GM21390 (cell line): Measurements from ENCODE around the gene HK3.

Source experiments
- ATAC-seq: cut with Tn5 transposase; IDR thresholded peaks from one replicate; pipeline ENCODE4 v1.9.1; 2021; ENCODE audit not compliant: unreplicated experiment

HK3 gene

GRCh38 chr5:176899296-176899891, at the start of gene HK3:
Gene HK3, minus strand, starts transcription at chr5:176899346. Its CDS starts 3,187 bp downstream, at chr5:176896159.
- ATAC-seq, result no peak

GRCh38 chr5:176948458-176948857, 49.3 kb upstream of the HK3 start:
- ATAC-seq, result no peak

GRCh38 chr5:176947847-176948246, 48.7 kb upstream of the HK3 start:
- no peak for ATAC-seq

GRCh38 chr5:176944268-176944667, 45.1 kb upstream of the HK3 start:
- no peak for ATAC-seq

- ATAC-seq, result no peak
These were observed 44.7 kb upstream of the HK3 start for GRCh38 chr5:176943816-176944215.

- no peak for ATAC-seq
These were observed 42.8 kb upstream of the HK3 start for GRCh38 chr5:176941951-176942350.

GRCh38 chr5:176938472-176938871, 39.3 kb upstream of the HK3 start:
- no peak for ATAC-seq

- no peak for ATAC-seq
These were observed 35.9 kb upstream of the HK3 start for GRCh38 chr5:176935017-176935416.

GRCh38 chr5:176934309-176934930, 35.3 kb upstream of the HK3 start:
- no peak for ATAC-seq

- no peak for ATAC-seq
These were observed 30.5 kb upstream of the HK3 start for GRCh38 chr5:176929654-176930053.

- no peak for ATAC-seq
These were observed 28.4 kb upstream of the HK3 start for GRCh38 chr5:176927562-176927961.

GRCh38 chr5:176922817-176923216, 23.7 kb upstream of the HK3 start:
- ATAC-seq, result no peak

GRCh38 chr5:176921714-176922113, 22.6 kb upstream of the HK3 start:
- ATAC-seq, result no peak

GRCh38 chr5:176918613-176919012, 19.5 kb upstream of the HK3 start:
- ATAC-seq, result no peak

GRCh38 chr5:176916337-176916736, 17.2 kb upstream of the HK3 start:
- no peak for ATAC-seq

- no peak for ATAC-seq
These were observed 16.8 kb upstream of the HK3 start for GRCh38 chr5:176915906-176916305.

GRCh38 chr5:176912115-176912514, 13.0 kb upstream of the HK3 start:
- no peak for ATAC-seq

- ATAC-seq, result no peak
These were observed 9.7 kb upstream of the HK3 start for GRCh38 chr5:176908675-176909368.

- ATAC-seq, result no peak
These were observed 7.7 kb upstream of the HK3 start for GRCh38 chr5:176906796-176907195.

- ATAC-seq, result no peak
These were observed 7.0 kb upstream of the HK3 start for GRCh38 chr5:176906126-176906525.

GRCh38 chr5:176904276-176904675, 5.1 kb upstream of the HK3 start:
- no peak for ATAC-seq

GRCh38 chr5:176902911-176903664, 3.9 kb upstream of the HK3 start:
- ATAC-seq, result no peak
